MCF 10A (cell line): ENCODE measurements around the gene MYO18B. TPM values are rescaled to one million over a fixed set of nuclear protein-coding genes. Genes with fewer than 3 reads are reported as not detected.
A peak's percentile ranks its signal among the peaks of the same experiment; 100 is the strongest.

ENCODE experiments used
- BruUV-seq: library from RNA; stranded (reverse); fragments of 400-500 nt; replicated peaks from 2 replicates; lab custom pipeline; 2021; lab: Mats Ljungman, UMichigan
- CTCF ChIA-PET: fragments of 300-600 bp; sonication (Branson Sonifier 250); formaldehyde crosslinking; extraction: SDS; loops from one replicate; lab custom pipeline; 2021; ENCODE audit warnings: antibody characterized with exemption, inconsistent platforms; lab: Yijun Ruan, JAX
- POLR2A ChIA-PET: fragments of 300-600, 350-650 bp; sonication (Branson Sonifier 250); formaldehyde crosslinking; extraction: SDS; loops from one replicate; lab custom pipeline; 2020; ENCODE audit warnings: antibody characterized with exemption, inconsistent platforms; lab: Yijun Ruan, JAX
- DNase-seq: peaks from one replicate; pipeline ENCODE4 v3.0.0-alpha.2; 2018; ENCODE audit not compliant: unreplicated experiment
- H3K27ac Mint-ChIP-seq: one replicate; pipeline ENCODE4 v1.8.0; 2022; ENCODE audit warnings: mild to moderate bottlenecking, low read depth, mixed read lengths; ENCODE audit not compliant: unreplicated experiment
- H3K27me3 Mint-ChIP-seq: one replicate; pipeline ENCODE4 v1.8.0; 2022; ENCODE audit warnings: mixed read lengths; ENCODE audit not compliant: insufficient read depth, unreplicated experiment
- H3K36me3 Mint-ChIP-seq: one replicate; pipeline ENCODE4 v1.8.0; 2022; ENCODE audit warnings: mild to moderate bottlenecking, moderate library complexity, mixed read lengths; ENCODE audit not compliant: insufficient read depth, unreplicated experiment
- H3K4me1 Mint-ChIP-seq: one replicate; pipeline ENCODE4 v1.8.0; 2022; ENCODE audit warnings: mixed read lengths; ENCODE audit not compliant: insufficient read depth, unreplicated experiment
- H3K4me3 Mint-ChIP-seq: one replicate; pipeline ENCODE4 v1.8.0; 2022; ENCODE audit warnings: mild to moderate bottlenecking, moderate library complexity, mixed read lengths; ENCODE audit not compliant: unreplicated experiment
- H3K9me3 Mint-ChIP-seq: one replicate; pipeline ENCODE4 v1.8.0; 2022; ENCODE audit warnings: mixed read lengths; ENCODE audit not compliant: unreplicated experiment
- intact Hi-C: fragments of 100-400 bp; cut with micrococcal nuclease; formaldehyde crosslinking; loops from 2 replicates; pipeline ENCODE4 v1.14.1; 2022
- total RNA-seq: library from RNA; stranded (reverse); gene quantifications from 2 replicates; pipeline ENCODE4 v1.2.3, GENCODE V29; 2022
- TF ChIP-seq, protein P1 (sequence below): fragments of 200-600 bp; IDR thresholded peaks from one replicate; pipeline ENCODE4 v1.8.0; 2022; ENCODE audit warnings: antibody characterized with exemption, mild to moderate bottlenecking; ENCODE audit not compliant: unreplicated experiment

Gene MYO18B
- total RNA-seq, 1 experiment from 2014 or later = 0.07 TPM

DNA sequence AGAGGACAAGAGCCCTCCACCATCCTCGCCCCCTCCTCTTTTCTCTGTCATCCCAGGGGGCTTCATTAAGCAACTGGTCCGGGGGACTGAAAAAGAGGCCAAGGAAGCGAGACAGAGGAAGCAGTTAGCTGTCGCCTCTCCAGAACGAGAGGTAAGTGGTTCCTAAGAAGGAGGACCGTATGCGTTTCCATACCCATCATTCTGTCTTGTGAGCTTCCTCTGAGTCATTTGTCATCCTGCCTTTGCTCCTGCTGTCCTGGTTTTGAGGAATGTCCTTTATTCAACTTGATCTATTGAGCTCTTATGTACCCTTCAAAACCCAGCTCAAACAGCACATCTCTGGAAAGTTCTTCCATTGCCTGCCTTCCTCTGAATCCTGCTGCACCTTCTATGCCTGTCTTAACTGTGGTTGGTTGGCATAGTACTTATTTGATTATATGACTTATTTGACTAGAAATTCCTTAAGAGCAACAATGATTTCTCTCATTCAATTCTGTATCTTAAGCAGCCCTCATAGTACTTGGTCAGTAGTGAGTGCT is 21.3 kb downstream of the MYO18B start:
- DNase-seq = peak; percentile 7
- Mint-ChIP-seq H3K36me3 (no peaks in the 10 kb centered on the region), H3K4me3 (no peak overlapping the region), H3K27me3 (no peaks in the 10 kb centered on the region), H3K27ac (no peak overlapping the region), H3K9me3 (peaks cover 12% of the 10 kb centered on the region), H3K4me1 (peaks cover 20% of the 10 kb centered on the region)
- ChIA-PET POLR2A (interaction anchor here (0.6 to 0.7 kb wide), 2 partner anchors 222 to 298 kb away, joined by 3 to 4 read pairs; no protein-coding TSS in a partner anchor), CTCF (interaction anchor here (0.6 to 3.0 kb wide), 6 partner anchors 9 to 904 kb away, joined by 3 to 15 read pairs (median 4); no protein-coding TSS in a partner anchor)
- no TSS peak for BruUV-seq
- TF ChIP-seq, protein P1, sequence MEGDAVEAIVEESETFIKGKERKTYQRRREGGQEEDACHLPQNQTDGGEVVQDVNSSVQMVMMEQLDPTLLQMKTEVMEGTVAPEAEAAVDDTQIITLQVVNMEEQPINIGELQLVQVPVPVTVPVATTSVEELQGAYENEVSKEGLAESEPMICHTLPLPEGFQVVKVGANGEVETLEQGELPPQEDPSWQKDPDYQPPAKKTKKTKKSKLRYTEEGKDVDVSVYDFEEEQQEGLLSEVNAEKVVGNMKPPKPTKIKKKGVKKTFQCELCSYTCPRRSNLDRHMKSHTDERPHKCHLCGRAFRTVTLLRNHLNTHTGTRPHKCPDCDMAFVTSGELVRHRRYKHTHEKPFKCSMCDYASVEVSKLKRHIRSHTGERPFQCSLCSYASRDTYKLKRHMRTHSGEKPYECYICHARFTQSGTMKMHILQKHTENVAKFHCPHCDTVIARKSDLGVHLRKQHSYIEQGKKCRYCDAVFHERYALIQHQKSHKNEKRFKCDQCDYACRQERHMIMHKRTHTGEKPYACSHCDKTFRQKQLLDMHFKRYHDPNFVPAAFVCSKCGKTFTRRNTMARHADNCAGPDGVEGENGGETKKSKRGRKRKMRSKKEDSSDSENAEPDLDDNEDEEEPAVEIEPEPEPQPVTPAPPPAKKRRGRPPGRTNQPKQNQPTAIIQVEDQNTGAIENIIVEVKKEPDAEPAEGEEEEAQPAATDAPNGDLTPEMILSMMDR = no peak
- intact Hi-C loops = no loop called here

GRCh38 chr22:25764270-25765015 is 22.5 kb downstream of the MYO18B start:
- ChIA-PET CTCF (interaction anchor here (0.6 to 3.0 kb wide), 2 partner anchors 8 to 563 kb away, joined by 3 to 15 read pairs; no protein-coding TSS in a partner anchor), POLR2A (no interaction called here)
- H3K27me3 Mint-ChIP-seq = no peaks in the 10 kb centered on the region
- H3K27ac Mint-ChIP-seq = no peak overlapping the region
- peaks cover 12% of the 10 kb centered on the region for H3K9me3 Mint-ChIP-seq
- no peak overlapping the region for H3K4me3 Mint-ChIP-seq
- no peak for DNase-seq
- H3K36me3 Mint-ChIP-seq = no peaks in the 10 kb centered on the region
- intact Hi-C loops = no loop called here
- no TSS peak for BruUV-seq
- TF ChIP-seq, protein P1 = no peak
- peaks cover 11% of the 10 kb centered on the region for H3K4me1 Mint-ChIP-seq

GRCh38 chr22:25765016-25765367 is 23.0 kb downstream of the MYO18B start:
- H3K36me3 Mint-ChIP-seq = no peaks in the 10 kb centered on the region
- CTCF ChIA-PET = no interaction called here
- H3K4me3 Mint-ChIP-seq = no peak overlapping the region

DNA sequence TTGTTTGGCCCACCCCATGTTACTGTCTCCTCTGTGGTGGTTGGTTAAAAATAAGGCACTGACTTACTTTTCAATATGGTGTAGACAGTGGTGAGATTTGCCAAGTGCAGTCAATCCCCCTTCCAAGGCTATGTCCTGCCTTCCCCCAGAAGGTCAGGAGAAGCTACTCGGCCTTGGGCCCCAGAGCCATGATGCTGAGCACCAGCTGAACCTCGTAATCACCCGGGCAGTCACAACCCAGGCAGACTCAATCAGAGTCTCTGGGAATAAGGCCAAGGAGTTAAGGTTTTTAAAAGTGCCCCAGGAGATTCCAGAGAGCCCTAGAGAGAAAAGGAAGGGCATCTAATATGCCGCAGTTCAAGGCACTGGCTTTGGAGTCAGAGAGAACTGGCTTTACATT is 23.8 kb downstream of the MYO18B start:
- no TSS peak for BruUV-seq
- DNase-seq = no peak
- CTCF ChIA-PET = interaction anchor here (0.6 to 2.9 kb wide), 2 partner anchors 12 to 197 kb away, joined by 3 to 16 read pairs; no protein-coding TSS in a partner anchor
- Mint-ChIP-seq H3K9me3 (peaks cover 12% of the 10 kb centered on the region), H3K4me1 (peaks cover 3% of the 10 kb centered on the region), H3K4me3 (no peak overlapping the region), H3K27me3 (no peaks in the 10 kb centered on the region), H3K36me3 (no peaks in the 10 kb centered on the region), H3K27ac (no peak overlapping the region)
- TF ChIP-seq, protein P1 = no peak
- POLR2A ChIA-PET = no interaction called here
- intact Hi-C loops = no loop called here

More at GRCh38 chr22:25765016-25765367, 23.0 kb downstream of the MYO18B start:
- no peaks in the 10 kb centered on the region for H3K27me3 Mint-ChIP-seq
- DNase-seq = no peak
- H3K9me3 Mint-ChIP-seq = peaks cover 12% of the 10 kb centered on the region
- no TSS peak for BruUV-seq
- intact Hi-C loops = no loop called here
- TF ChIP-seq, protein P1 = no peak
- no peak overlapping the region for H3K27ac Mint-ChIP-seq
- POLR2A ChIA-PET = no interaction called here
- H3K4me1 Mint-ChIP-seq = peaks cover 5% of the 10 kb centered on the region
